Smooth muscle cell (in vitro differentiated cells): ENCODE measurements around the gene TRAK2. TPM values are rescaled to one million over a fixed set of nuclear protein-coding genes. Genes with fewer than 3 reads are reported as not detected.

Experiments used
- DNase-seq: peaks from one replicate; lab custom pipeline; 2025; ENCODE audit not compliant: unreplicated experiment; lab: John Stamatoyannopoulos, UW
- H2AFZ ChIP-seq: fragments of 200-600 bp; sonication (generic); 2 replicates; pipeline ENCODE4 v1.6.0; 2016; ENCODE audit warnings: antibody characterized with exemption, low read depth, mild to moderate bottlenecking
- H3F3A ChIP-seq: fragments of 200-600 bp; sonication (generic); 2 replicates; pipeline ENCODE4 v1.6.0; 2017; ENCODE audit warnings: antibody characterized with exemption, low read depth
- H3K27ac ChIP-seq: fragments of 200-600 bp; sonication (generic); 2 replicates; pipeline ENCODE4 v1.5.1; 2016; ENCODE audit warnings: low read depth, mild to moderate bottlenecking
- H3K27me3 ChIP-seq: fragments of 200-600 bp; sonication (generic); 2 replicates; pipeline ENCODE4 v1.6.1; 2016; ENCODE audit warnings: low read depth, mild to moderate bottlenecking
- H3K36me3 ChIP-seq: fragments of 200-600 bp; sonication (generic); 2 replicates; pipeline ENCODE4 v1.5.1; 2016; ENCODE audit warnings: low read depth
- H3K4me1 ChIP-seq: fragments of 200-600 bp; sonication (generic); 2 replicates; pipeline ENCODE4 v1.5.1; 2016; ENCODE audit warnings: low read depth
- H3K4me2 ChIP-seq: fragments of 200-600 bp; sonication (generic); 2 replicates; pipeline ENCODE4 v1.6.0; 2016; ENCODE audit warnings: mild to moderate bottlenecking
- H3K4me3 ChIP-seq: fragments of 200-600 bp; sonication (generic); 2 replicates; pipeline ENCODE4 v1.5.1; 2016; ENCODE audit warnings: mild to moderate bottlenecking
- H3K79me2 ChIP-seq: fragments of 200-600 bp; sonication (generic); 2 replicates; pipeline ENCODE4 v1.6.0; 2016; ENCODE audit warnings: low read depth, mild to moderate bottlenecking
- H3K9ac ChIP-seq: fragments of 200-600 bp; sonication (generic); 2 replicates; pipeline ENCODE4 v1.6.0; 2016; ENCODE audit warnings: low read depth
- H3K9me3 ChIP-seq: fragments of 200-600 bp; sonication (generic); replicated peaks from 2 replicates; pipeline ENCODE4 v1.5.1; 2016; ENCODE audit warnings: low read depth
- H4K20me1 ChIP-seq: fragments of 200-600 bp; sonication (generic); 2 replicates; pipeline ENCODE4 v1.6.0; 2016; ENCODE audit warnings: low read depth
- WGBS: methylation state at CpG from one replicate; pipeline ENCODE4 v1.1.7; 2016; ENCODE audit warnings: low lambda C conversion rate; 5-methylcytosine and 5-hydroxymethylcytosine counted together
- polyA plus RNA-seq: library from polyadenylated mRNA; unstranded; fragments of >200 nt; fragmentation: Nextera tagmentation; extraction: Ambion mirVana; gene quantifications from 2 replicates; pipeline ENCODE4 v1.2.1, GENCODE V29; 2016
- total RNA-seq: library from RNA; depleted of rRNA; stranded (reverse); fragments of >200 nt; gene quantifications from 2 replicates; pipeline ENCODE4 v1.2.3, GENCODE V29; 2014
- TF ChIP-seq, protein P1 (sequence below): fragments of 200-600 bp; sonication (generic); IDR thresholded peaks from 2 replicates; pipeline ENCODE4 v1.5.1; 2017; ENCODE audit warnings: borderline replicate concordance, mild to moderate bottlenecking, antibody characterized with exemption; ENCODE audit not compliant: insufficient read depth, poor library complexity, severe bottlenecking

The TRAK2 gene
- total and polyA plus RNA-seq, 2 experiments from 2014 or later = 6.3 to 15.7 TPM

DNA sequence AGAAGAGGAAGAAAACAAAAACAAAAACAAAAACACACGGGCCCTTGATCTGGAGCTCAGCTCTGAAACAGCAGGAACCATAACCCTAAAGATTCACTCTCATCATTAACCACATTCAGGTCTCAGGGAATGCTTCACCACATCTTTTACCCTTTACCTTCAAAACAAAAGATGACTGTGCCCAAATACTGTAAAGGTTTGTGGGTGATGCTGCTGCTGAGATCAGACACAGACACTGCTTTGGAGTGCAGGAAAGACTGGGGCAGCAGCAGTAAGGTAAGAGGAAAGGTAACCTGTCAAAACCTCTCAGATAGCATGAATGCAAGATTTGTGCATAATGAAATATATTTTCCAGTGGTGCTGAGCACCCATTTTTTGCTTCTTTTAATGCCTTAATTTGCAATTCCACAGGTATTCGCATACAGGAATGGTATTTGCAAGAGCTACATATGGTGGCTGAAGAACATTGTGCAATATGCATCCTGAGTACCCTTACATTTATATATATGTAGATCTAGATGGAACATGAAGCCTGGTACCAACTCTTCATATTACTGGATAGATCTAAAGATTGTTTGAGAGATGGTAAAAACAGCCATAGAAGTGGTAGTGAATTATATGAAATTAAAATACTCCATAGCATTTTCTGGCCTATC lies 90.1 kb downstream of the TRAK2 start:
- Histone ChIP-seq H3K4me1 (no peaks in the 10 kb centered on the region), H3K9me3 (no peaks in the 10 kb centered on the region), H3K4me3 (no peak overlapping the region), H3K36me3 (no peaks in the 10 kb centered on the region), H3K27ac (no peak overlapping the region), H3K27me3 (no peaks in the 10 kb centered on the region), H3F3A (no peaks in the 10 kb centered on the region), H4K20me1 (no peaks in the 10 kb centered on the region), H3K4me2 (no peak overlapping the region), H3K79me2 (no peaks in the 10 kb centered on the region), H3K9ac (no peak overlapping the region), H2AFZ (no peak overlapping the region)
- no peak for DNase-seq
- TF ChIP-seq, protein P1, sequence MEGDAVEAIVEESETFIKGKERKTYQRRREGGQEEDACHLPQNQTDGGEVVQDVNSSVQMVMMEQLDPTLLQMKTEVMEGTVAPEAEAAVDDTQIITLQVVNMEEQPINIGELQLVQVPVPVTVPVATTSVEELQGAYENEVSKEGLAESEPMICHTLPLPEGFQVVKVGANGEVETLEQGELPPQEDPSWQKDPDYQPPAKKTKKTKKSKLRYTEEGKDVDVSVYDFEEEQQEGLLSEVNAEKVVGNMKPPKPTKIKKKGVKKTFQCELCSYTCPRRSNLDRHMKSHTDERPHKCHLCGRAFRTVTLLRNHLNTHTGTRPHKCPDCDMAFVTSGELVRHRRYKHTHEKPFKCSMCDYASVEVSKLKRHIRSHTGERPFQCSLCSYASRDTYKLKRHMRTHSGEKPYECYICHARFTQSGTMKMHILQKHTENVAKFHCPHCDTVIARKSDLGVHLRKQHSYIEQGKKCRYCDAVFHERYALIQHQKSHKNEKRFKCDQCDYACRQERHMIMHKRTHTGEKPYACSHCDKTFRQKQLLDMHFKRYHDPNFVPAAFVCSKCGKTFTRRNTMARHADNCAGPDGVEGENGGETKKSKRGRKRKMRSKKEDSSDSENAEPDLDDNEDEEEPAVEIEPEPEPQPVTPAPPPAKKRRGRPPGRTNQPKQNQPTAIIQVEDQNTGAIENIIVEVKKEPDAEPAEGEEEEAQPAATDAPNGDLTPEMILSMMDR = no peak
- WGBS = 96% methylated on average over 2 of the region's 2 CpGs

DNA sequence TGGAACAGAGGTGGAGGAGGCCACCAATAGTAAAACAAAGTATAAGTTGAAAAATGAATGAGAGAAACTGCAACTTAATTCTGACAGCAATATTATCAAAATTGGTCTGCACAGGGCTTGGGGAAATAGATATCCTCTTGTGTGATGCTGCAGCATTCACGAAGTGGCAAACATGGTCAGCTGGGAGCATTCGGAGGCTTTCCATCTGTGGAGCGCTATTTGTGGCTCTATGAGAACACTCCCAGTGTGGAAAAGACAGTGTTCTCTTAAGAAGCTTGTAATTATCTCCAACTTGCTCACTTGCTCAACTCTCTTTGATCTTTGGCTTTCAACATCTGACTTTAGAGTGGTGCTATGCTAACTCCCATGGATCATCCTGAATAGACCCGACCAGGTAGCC lies 91.0 kb downstream of the TRAK2 start:
- Histone ChIP-seq H3K27me3 (no peaks in the 10 kb centered on the region), H3K79me2 (no peaks in the 10 kb centered on the region), H4K20me1 (no peaks in the 10 kb centered on the region), H3K4me3 (no peak overlapping the region), H3K27ac (no peak overlapping the region), H3K4me2 (no peak overlapping the region), H3K9me3 (no peaks in the 10 kb centered on the region), H3K9ac (no peak overlapping the region), H2AFZ (no peak overlapping the region), H3K36me3 (no peaks in the 10 kb centered on the region), H3F3A (no peaks in the 10 kb centered on the region), H3K4me1 (no peaks in the 10 kb centered on the region)
- TF ChIP-seq, protein P1 = no peak
- no peak for DNase-seq
- 84% methylated on average over 4 of the region's 4 CpGs for WGBS

DNA sequence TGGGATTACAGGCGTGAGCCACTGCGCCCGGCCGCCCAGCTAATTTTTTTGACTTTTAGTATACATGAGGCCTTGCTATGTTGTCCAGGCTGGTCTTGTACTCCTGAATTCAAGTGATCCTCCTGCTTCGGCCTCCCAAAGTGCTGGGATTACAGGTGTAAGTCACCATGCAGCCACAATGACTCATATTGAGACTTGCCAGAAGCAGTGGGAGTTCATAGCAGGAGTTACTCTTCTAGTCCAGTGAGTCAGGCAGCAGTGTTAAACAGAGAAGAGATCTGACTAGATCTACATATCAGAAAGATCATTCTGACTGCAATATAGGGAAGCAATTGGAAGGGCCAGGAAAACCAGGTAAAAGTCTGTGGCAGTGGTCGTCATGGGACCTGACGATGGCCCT lies 92.6 kb downstream of the TRAK2 start:
- no peaks in the 10 kb centered on the region for H4K20me1 ChIP-seq
- no peaks in the 10 kb centered on the region for H3F3A ChIP-seq
- H3K27ac ChIP-seq = no peak overlapping the region
- DNase-seq = no peak
- TF ChIP-seq, protein P1 = no peak
- WGBS = 84% methylated on average over 7 of the region's 7 CpGs
- no peaks in the 10 kb centered on the region for H3K9me3 ChIP-seq
- no peaks in the 10 kb centered on the region for H3K79me2 ChIP-seq
- H3K4me3 ChIP-seq = no peak overlapping the region
- no peak overlapping the region for H3K9ac ChIP-seq
- no peak overlapping the region for H2AFZ ChIP-seq
- H3K36me3 ChIP-seq = no peaks in the 10 kb centered on the region
- H3K27me3 ChIP-seq = no peaks in the 10 kb centered on the region
- no peak overlapping the region for H3K4me2 ChIP-seq
- H3K4me1 ChIP-seq = no peaks in the 10 kb centered on the region

DNA sequence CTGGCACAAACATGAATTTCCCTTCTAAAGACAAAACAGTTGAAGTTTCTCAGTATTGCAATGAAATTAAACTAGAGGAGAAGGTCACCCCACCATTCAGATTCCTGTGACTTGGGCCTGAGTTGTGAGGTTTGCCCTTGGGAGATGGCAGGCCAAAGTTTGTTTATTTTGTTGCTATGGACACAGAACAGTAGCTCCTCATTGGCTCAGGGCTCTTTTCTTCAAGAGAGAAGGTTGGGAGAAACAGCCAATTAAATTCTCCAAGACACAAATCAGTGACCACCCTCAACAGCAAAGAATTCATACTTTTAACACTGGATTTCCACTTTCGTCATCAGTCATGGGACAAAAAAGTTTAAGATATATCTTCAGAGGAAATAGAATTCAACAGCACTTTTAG lies 94.0 kb downstream of the TRAK2 start, which contains the start of gene FLACC1:
TSS of gene FLACC1 (minus strand) at position 125 of the 400 bp plus-strand sequence. CDS start 5,941 bp downstream, outside the sequence.
- TF ChIP-seq, protein P1 = no peak
- Histone ChIP-seq H2AFZ (no peak within 1 kb of the TSS), H3K27me3 (no peaks in the 10 kb centered on the region), H3K36me3 (no peaks in the 10 kb centered on the region), H3K9ac (peak within 1 kb of the TSS; percentile 47), H3K79me2 (no peaks in the 10 kb centered on the region), H3K4me2 (peak within 1 kb of the TSS; percentile 18), H3K27ac (peak within 1 kb of the TSS; percentile 60), H3K9me3 (no peaks in the 10 kb centered on the region), H3K4me3 (no peak within 1 kb of the TSS), H4K20me1 (no peaks in the 10 kb centered on the region), H3K4me1 (no peaks in the 10 kb centered on the region), H3F3A (no peaks in the 10 kb centered on the region)
- WGBS = 71% methylated on average over 1 of the region's 1 CpG
- no peak for DNase-seq
